ENCODE measurements around the gene MLANA. TPM values are rescaled to one million over a fixed set of nuclear protein-coding genes. Genes with fewer than 3 reads are reported as not detected.
"Not testable (repeated sequence)": the region's sequence is repeated elsewhere in the genome, so short reads cannot be mapped to it uniquely, and the experiment has no call there.

Gene MLANA
- total and polyA plus RNA-seq, 10 donors: not detected

- no peaks in the 10 kb centered on the region for H3K27me3 ChIP-seq (replicated peaks in 1 of 7)
- DNase-seq: no peak
- intact Hi-C loops (cut with DNase I; ENCODE audit: low total_unique reads): no loop called here
- peaks cover 0 to 11% (median 0%) of the 10 kb centered on the region in 6 donors for H3K36me3 ChIP-seq
- H3K27ac ChIP-seq: no peak overlapping the region
- TF ChIP-seq, protein P1, sequence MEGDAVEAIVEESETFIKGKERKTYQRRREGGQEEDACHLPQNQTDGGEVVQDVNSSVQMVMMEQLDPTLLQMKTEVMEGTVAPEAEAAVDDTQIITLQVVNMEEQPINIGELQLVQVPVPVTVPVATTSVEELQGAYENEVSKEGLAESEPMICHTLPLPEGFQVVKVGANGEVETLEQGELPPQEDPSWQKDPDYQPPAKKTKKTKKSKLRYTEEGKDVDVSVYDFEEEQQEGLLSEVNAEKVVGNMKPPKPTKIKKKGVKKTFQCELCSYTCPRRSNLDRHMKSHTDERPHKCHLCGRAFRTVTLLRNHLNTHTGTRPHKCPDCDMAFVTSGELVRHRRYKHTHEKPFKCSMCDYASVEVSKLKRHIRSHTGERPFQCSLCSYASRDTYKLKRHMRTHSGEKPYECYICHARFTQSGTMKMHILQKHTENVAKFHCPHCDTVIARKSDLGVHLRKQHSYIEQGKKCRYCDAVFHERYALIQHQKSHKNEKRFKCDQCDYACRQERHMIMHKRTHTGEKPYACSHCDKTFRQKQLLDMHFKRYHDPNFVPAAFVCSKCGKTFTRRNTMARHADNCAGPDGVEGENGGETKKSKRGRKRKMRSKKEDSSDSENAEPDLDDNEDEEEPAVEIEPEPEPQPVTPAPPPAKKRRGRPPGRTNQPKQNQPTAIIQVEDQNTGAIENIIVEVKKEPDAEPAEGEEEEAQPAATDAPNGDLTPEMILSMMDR (IDR thresholded peaks at IDR 0.05 in 8 of 11, conservative IDR thresholded peaks at IDR 0.05 in 3 of 11): no peak
- TF ChIP-seq POLR2AphosphoS5 (IDR thresholded peaks at IDR 0.05): no peak
- no peak for TF ChIP-seq POLR2A (IDR thresholded peaks at IDR 0.05)
- H3K4me3 ChIP-seq: no peak overlapping the region
- H3K9me3 ChIP-seq: no peaks in the 10 kb centered on the region
- H3K4me1 ChIP-seq: no peaks in the 10 kb centered on the region
- 90 to 98% (median 95%) methylated on average over 7 of the region's 7 CpGs for WGBS, 5 donors
Measured at GRCh38 chr9:5876711-5877110, 14.0 kb upstream of the MLANA start.

- TF ChIP-seq, protein P1 (IDR thresholded peaks at IDR 0.05 in 8 of 11, conservative IDR thresholded peaks at IDR 0.05 in 3 of 11): no peak
- TF ChIP-seq POLR2AphosphoS5 (IDR thresholded peaks at IDR 0.05) (no peak), POLR2A (IDR thresholded peaks at IDR 0.05) (no peak)
- no peak for DNase-seq
- 90 to 96% (median 91%) methylated on average over 10 of the region's 10 CpGs for WGBS, 5 donors
- Histone ChIP-seq H3K4me3 (no peak overlapping the region), H3K4me1 (no peaks in the 10 kb centered on the region), H3K36me3 (peaks cover 0 to 6% (median 0%) of the 10 kb centered on the region in 6 donors), H3K27me3 (replicated peaks in 1 of 7) (no peaks in the 10 kb centered on the region), H3K9me3 (no peaks in the 10 kb centered on the region), H3K27ac (no peak overlapping the region)
- intact Hi-C loops (cut with DNase I; ENCODE audit: low total_unique reads): loop anchor here (10.0 kb wide), 1 partner anchor 425 kb away; no protein-coding TSS in a partner anchor
Measured at GRCh38 chr9:5879419-5880181, 11.1 kb upstream of the MLANA start.

DNA sequence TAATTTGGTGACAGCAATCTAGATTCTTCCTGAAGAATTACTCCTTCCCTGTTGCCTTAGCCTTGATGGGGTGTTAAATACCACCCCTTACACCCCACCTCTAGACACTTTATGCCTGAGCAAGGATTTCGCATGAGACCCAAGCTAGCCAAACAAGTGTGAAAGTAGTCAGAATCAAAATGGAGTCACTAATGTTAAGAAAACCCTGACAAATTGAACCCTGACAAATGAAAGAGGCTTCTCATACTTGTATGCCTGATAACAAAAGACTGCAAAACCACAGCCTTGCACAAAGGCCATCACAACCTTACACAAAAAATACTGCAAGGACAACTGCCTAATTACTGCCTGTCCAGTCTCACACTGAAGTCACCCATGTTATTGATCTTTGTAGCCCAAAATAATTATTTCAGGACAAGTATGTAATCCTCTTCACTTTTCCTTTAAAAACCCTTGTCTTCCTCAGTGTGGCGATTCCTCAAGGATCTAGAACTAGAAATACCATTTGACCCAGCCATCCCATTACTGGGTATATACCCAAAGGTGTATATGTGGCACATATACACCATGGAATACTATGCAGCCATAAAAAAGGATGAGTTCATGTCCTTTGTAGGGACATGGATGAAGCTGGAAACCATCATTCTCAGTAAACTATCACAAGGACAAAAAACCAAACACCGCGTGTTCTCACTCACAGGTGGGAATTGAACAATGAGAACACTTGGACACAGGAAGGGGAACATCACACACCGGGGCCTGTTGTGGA, 8.3 kb upstream of the MLANA start:
- DNase-seq; H3K27ac ChIP-seq; H3K9me3 ChIP-seq; H3K4me3 ChIP-seq; H3K27me3 ChIP-seq (replicated peaks in 1 of 7); H3K36me3 ChIP-seq; H3K4me1 ChIP-seq: not testable (repeated sequence)
- WGBS, 5 donors: 81 to 99% (median 93%) methylated on average over 5 of the region's 5 CpGs
- intact Hi-C loops (cut with DNase I; ENCODE audit: low total_unique reads): loop anchor here (10.0 kb wide), 1 partner anchor 422 kb away; no protein-coding TSS in a partner anchor

- H3K27ac ChIP-seq: no peak overlapping the region
- no peaks in the 10 kb centered on the region for H3K36me3 ChIP-seq
- peaks cover 0 to 7% (median 0%) of the 10 kb centered on the region in 6 donors for H3K4me1 ChIP-seq
- no peak for TF ChIP-seq POLR2AphosphoS5 (IDR thresholded peaks at IDR 0.05)
- TF ChIP-seq POLR2A (IDR thresholded peaks at IDR 0.05): no peak
- TF ChIP-seq, protein P1 (IDR thresholded peaks at IDR 0.05 in 8 of 11, conservative IDR thresholded peaks at IDR 0.05 in 3 of 11): no peak
- no peak for DNase-seq
- no peaks in the 10 kb centered on the region for H3K27me3 ChIP-seq (replicated peaks in 1 of 7)
- no peaks in the 10 kb centered on the region for H3K9me3 ChIP-seq
- intact Hi-C loops (cut with DNase I; ENCODE audit: low total_unique reads): loop anchor here (10.0 kb wide), 1 partner anchor 421 kb away; no protein-coding TSS in a partner anchor
- H3K4me3 ChIP-seq: no peak overlapping the region
- 80 to 90% (median 85%) methylated on average over 8 to 9 of the region's 9 CpGs for WGBS, 5 donors
Measured at GRCh38 chr9:5884191-5884590, 6.5 kb upstream of the MLANA start.

Measured in spleen (tissue), 11 donors.